Caki2 (cell line): ENCODE results near the gene USP24. TPM values are rescaled to one million over a fixed set of nuclear protein-coding genes. Genes with fewer than 3 reads are reported as not detected.

Source experiments
- DNase-seq: peaks from one replicate; pipeline ENCODE4 v3.0.0-alpha.2; 2015; ENCODE audit warnings: low read depth
- in situ Hi-C: cut with HindIII; loops from 2 replicates; pipeline ENCODE4 v1.10.0; 2016; ENCODE audit warnings: low sequenced_read_pairs, low pct_unique_long_range_greater_than_20kb, mixed read lengths
- total RNA-seq: library from RNA; depleted of rRNA; stranded (reverse); fragments of >200 nt; shearing (Covaris generic); gene quantifications from 2 replicates; pipeline ENCODE4 v1.2.3, GENCODE V29; 2014; ENCODE audit warnings: low replicate concordance

The USP24 gene
- total RNA-seq, 1 experiment from 2014 or later, result 13.0 TPM

GRCh38 chr1:55053265-55053954, 161.8 kb downstream of the USP24 start:
- no peak for DNase-seq
- in situ Hi-C loops, result no loop called here

- in situ Hi-C loops, result no loop called here
- DNase-seq, result no peak
Measured at GRCh38 chr1:55052221-55053142, 162.7 kb downstream of the USP24 start.

GRCh38 chr1:55051621-55052020, 163.5 kb downstream of the USP24 start:
- in situ Hi-C loops, result no loop called here
- DNase-seq, result no peak

GRCh38 chr1:55051169-55051568, 164.0 kb downstream of the USP24 start:
- DNase-seq, result no peak
- in situ Hi-C loops, result no loop called here

- in situ Hi-C loops, result no loop called here
- DNase-seq, result no peak
Measured at GRCh38 chr1:55050283-55050682, 164.9 kb downstream of the USP24 start.

- DNase-seq, result no peak
- in situ Hi-C loops, result no loop called here
Measured at GRCh38 chr1:55049914-55050278, 165.3 kb downstream of the USP24 start.

GRCh38 chr1:55049271-55049913, 165.8 kb downstream of the USP24 start:
- in situ Hi-C loops, result no loop called here
- no peak for DNase-seq

- in situ Hi-C loops, result no loop called here
- DNase-seq, result no peak
Measured at GRCh38 chr1:55048453-55049270, 166.5 kb downstream of the USP24 start.

- in situ Hi-C loops, result no loop called here
- no peak for DNase-seq
Measured at GRCh38 chr1:55047611-55048010, 167.6 kb downstream of the USP24 start.

- in situ Hi-C loops, result no loop called here
- DNase-seq, result no peak
Measured at GRCh38 chr1:55046871-55047270, 168.3 kb downstream of the USP24 start.

GRCh38 chr1:55045430-55045829, 169.7 kb downstream of the USP24 start:
- in situ Hi-C loops, result no loop called here
- no peak for DNase-seq

GRCh38 chr1:55044617-55045397, 170.4 kb downstream of the USP24 start:
- in situ Hi-C loops, result no loop called here
- no peak for DNase-seq

GRCh38 chr1:55043726-55044125, 171.4 kb downstream of the USP24 start:
- DNase-seq, result no peak
- in situ Hi-C loops, result no loop called here

- DNase-seq, result no peak
- in situ Hi-C loops, result no loop called here
Measured at GRCh38 chr1:55043011-55043410, 172.2 kb downstream of the USP24 start.

- no peak for DNase-seq
- in situ Hi-C loops, result no loop called here
Measured at GRCh38 chr1:55041613-55042012, 173.6 kb downstream of the USP24 start.

- in situ Hi-C loops, result no loop called here
- DNase-seq, result no peak
Measured at GRCh38 chr1:55040933-55041494, 174.2 kb downstream of the USP24 start.
